SK-N-SH treated with all-trans-retinoic acid at 6 μM for 48 hours (cell line): ENCODE measurements around the gene UST.

Experiments
- ATAC-seq: fragments of 200-7000 bp; cut with Tn5 transposase; 3 replicates; pipeline ENCODE4 v1.9.1; 2020; ENCODE audit warnings: mild to moderate bottlenecking, moderate library complexity
- ARNTL ChIP-seq: fragments of 450-650 bp; formaldehyde crosslinking; IDR thresholded peaks from 2 replicates; pipeline ENCODE4 v1.5.0; 2020; ENCODE audit warnings: low read depth, mild to moderate bottlenecking, moderate library complexity, borderline replicate concordance
- CREB5 ChIP-seq: fragments of 250-450 bp; sonication (Bioruptor Pico); IDR thresholded peaks from 2 replicates; pipeline ENCODE4 v1.5.1; 2020; ENCODE audit warnings: low read depth, mild to moderate bottlenecking, moderate library complexity
- CSDC2 ChIP-seq: fragments of 250-450 bp; sonication (Bioruptor Pico); IDR thresholded peaks from 2 replicates; pipeline ENCODE4 v1.5.0; 2020; ENCODE audit warnings: mild to moderate bottlenecking, moderate library complexity
- CSRNP3 ChIP-seq: fragments of 250-450 bp; sonication (Bioruptor Pico); IDR thresholded peaks from 2 replicates; pipeline ENCODE4 v1.5.1; 2021; ENCODE audit warnings: mild to moderate bottlenecking, moderate library complexity
- ESRRG ChIP-seq: fragments of 250-450 bp; sonication (Bioruptor Pico); IDR thresholded peaks from 2 replicates; pipeline ENCODE4 v1.6.1; 2021; ENCODE audit warnings: mild to moderate bottlenecking
- GLIS3 ChIP-seq: fragments of 250-450 bp; sonication (Bioruptor Pico); IDR thresholded peaks from 2 replicates; pipeline ENCODE4 v1.5.0; 2020; ENCODE audit warnings: mild to moderate bottlenecking, moderate library complexity
- OSR1 ChIP-seq: fragments of 250-450 bp; sonication (Bioruptor Pico); IDR thresholded peaks from 2 replicates; pipeline ENCODE4 v1.8.0; 2022; ENCODE audit warnings: moderate library complexity, mild to moderate bottlenecking, inconsistent platforms
- PATZ1 ChIP-seq: fragments of 250-450 bp; sonication (Bioruptor Pico); IDR thresholded peaks from 2 replicates; pipeline ENCODE4 v1.8.0; 2020; ENCODE audit warnings: mild to moderate bottlenecking, moderate library complexity, borderline replicate concordance
- PPARA ChIP-seq: fragments of 250-450 bp; sonication (Bioruptor Pico); IDR thresholded peaks from 2 replicates; pipeline ENCODE4 v1.5.0; 2020; ENCODE audit warnings: mild to moderate bottlenecking, borderline replicate concordance
- SNAI2 ChIP-seq: fragments of 250-450 bp; sonication (Bioruptor Pico); IDR thresholded peaks from 2 replicates; pipeline ENCODE4 v1.5.0; 2020; ENCODE audit warnings: mild to moderate bottlenecking, moderate library complexity
- TCF4 ChIP-seq: fragments of 250-450 bp; sonication (Bioruptor Pico); IDR thresholded peaks from 2 replicates; pipeline ENCODE4 v1.8.0; 2021; ENCODE audit warnings: mild to moderate bottlenecking, moderate library complexity, borderline replicate concordance
- TOX ChIP-seq: fragments of 250-450 bp; sonication (Bioruptor Pico); IDR thresholded peaks from 2 replicates; pipeline ENCODE4 v1.8.0; 2021; ENCODE audit warnings: mild to moderate bottlenecking, moderate library complexity, borderline replicate concordance
- ZFP3 ChIP-seq: fragments of 250-450 bp; sonication (Bioruptor Pico); IDR thresholded peaks from 2 replicates; pipeline ENCODE4 v1.5.0; 2020; ENCODE audit warnings: mild to moderate bottlenecking, moderate library complexity
- ZNF565 ChIP-seq: fragments of 450-650 bp; formaldehyde crosslinking; conservative IDR thresholded peaks from 2 replicates; pipeline ENCODE4 v1.5.0; 2020; ENCODE audit warnings: low read depth, mild to moderate bottlenecking, moderate library complexity
- ZNF70 ChIP-seq: fragments of 450-650 bp; formaldehyde crosslinking; IDR thresholded peaks from 2 replicates; pipeline ENCODE4 v1.5.0; 2020; ENCODE audit warnings: mild to moderate bottlenecking, moderate library complexity
- ZNF8 ChIP-seq: fragments of 450-650 bp; formaldehyde crosslinking; IDR thresholded peaks from 2 replicates; pipeline ENCODE4 v1.5.0; 2020; ENCODE audit warnings: mild to moderate bottlenecking, moderate library complexity
- TF ChIP-seq, protein P1 (sequence below): fragments of 250-450 bp; sonication (Bioruptor Pico); IDR thresholded peaks from 2 replicates; pipeline ENCODE4 v1.5.0; 2020; ENCODE audit warnings: mild to moderate bottlenecking, moderate library complexity
- TF ChIP-seq, protein P2 (sequence below): fragments of 250-450 bp; sonication (Bioruptor Pico); IDR thresholded peaks from 2 replicates; pipeline ENCODE4 v1.8.0; 2021; ENCODE audit warnings: low read depth, mild to moderate bottlenecking, moderate library complexity, borderline replicate concordance

UST gene

DNA sequence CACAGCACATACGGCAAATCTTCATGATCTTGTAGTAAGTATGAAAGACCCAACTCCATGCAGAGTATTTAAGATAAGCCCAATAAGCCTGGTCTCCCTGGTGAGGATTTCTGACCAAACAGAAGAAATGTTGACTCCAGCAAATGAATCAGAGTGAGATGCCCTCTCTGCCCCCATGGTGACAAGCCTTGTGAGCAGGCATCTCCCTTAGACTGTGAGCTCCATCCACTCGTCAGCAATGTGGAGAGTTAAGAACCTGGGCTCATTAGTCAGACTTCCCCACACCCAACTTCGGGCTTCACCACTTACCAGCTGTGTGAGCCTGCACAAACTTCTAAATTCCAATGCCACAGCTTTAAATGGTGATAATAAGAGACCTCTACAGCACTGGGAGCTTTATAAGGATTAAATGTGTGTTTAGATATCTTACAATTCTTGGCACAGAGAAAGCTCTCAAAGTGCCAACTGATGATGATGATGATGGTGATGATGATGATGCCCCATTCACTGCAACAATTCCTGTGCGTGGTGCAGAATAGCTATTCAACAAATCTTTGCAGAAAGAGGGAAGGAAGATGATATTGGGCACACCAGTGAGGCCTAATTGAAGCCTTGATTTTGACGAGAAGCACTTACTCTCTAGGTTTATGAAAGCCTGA is 317.3 kb downstream of the UST start:
- ATAC-seq = no peak
- TF ChIP-seq ARNTL (CRISPR knock-in tag) = no peak
- no peak for TF ChIP-seq GLIS3
- no peak for TF ChIP-seq PPARA (CRISPR knock-in tag)
- no peak for TF ChIP-seq ESRRG
- TF ChIP-seq, protein P1, sequence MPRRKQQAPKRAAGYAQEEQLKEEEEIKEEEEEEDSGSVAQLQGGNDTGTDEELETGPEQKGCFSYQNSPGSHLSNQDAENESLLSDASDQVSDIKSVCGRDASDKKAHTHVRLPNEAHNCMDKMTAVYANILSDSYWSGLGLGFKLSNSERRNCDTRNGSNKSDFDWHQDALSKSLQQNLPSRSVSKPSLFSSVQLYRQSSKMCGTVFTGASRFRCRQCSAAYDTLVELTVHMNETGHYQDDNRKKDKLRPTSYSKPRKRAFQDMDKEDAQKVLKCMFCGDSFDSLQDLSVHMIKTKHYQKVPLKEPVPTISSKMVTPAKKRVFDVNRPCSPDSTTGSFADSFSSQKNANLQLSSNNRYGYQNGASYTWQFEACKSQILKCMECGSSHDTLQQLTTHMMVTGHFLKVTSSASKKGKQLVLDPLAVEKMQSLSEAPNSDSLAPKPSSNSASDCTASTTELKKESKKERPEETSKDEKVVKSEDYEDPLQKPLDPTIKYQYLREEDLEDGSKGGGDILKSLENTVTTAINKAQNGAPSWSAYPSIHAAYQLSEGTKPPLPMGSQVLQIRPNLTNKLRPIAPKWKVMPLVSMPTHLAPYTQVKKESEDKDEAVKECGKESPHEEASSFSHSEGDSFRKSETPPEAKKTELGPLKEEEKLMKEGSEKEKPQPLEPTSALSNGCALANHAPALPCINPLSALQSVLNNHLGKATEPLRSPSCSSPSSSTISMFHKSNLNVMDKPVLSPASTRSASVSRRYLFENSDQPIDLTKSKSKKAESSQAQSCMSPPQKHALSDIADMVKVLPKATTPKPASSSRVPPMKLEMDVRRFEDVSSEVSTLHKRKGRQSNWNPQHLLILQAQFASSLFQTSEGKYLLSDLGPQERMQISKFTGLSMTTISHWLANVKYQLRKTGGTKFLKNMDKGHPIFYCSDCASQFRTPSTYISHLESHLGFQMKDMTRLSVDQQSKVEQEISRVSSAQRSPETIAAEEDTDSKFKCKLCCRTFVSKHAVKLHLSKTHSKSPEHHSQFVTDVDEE (CRISPR knock-in tag) = no peak
- TF ChIP-seq ZFP3 = no peak
- no peak for TF ChIP-seq ZNF565 (CRISPR knock-in tag)
- TF ChIP-seq PATZ1 (CRISPR knock-in tag) = no peak
- no peak for TF ChIP-seq ZNF70 (CRISPR knock-in tag)
- TF ChIP-seq CREB5 = no peak
- no peak for TF ChIP-seq TOX (CRISPR knock-in tag)
- TF ChIP-seq SNAI2 (CRISPR knock-in tag) = no peak
- no peak for TF ChIP-seq TCF4 (CRISPR knock-in tag)
- no peak for TF ChIP-seq ZNF8 (CRISPR knock-in tag)
- no peak for TF ChIP-seq CSDC2 (CRISPR knock-in tag)
- TF ChIP-seq, protein P2, sequence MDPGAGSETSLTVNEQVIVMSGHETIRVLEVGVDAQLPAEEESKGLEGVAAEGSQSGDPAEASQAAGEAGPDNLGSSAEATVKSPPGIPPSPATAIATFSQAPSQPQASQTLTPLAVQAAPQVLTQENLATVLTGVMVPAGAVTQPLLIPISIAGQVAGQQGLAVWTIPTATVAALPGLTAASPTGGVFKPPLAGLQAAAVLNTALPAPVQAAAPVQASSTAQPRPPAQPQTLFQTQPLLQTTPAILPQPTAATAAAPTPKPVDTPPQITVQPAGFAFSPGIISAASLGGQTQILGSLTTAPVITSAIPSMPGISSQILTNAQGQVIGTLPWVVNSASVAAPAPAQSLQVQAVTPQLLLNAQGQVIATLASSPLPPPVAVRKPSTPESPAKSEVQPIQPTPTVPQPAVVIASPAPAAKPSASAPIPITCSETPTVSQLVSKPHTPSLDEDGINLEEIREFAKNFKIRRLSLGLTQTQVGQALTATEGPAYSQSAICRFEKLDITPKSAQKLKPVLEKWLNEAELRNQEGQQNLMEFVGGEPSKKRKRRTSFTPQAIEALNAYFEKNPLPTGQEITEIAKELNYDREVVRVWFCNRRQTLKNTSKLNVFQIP = no peak
- TF ChIP-seq, all 23 proteins: peak for 0

GRCh38 chr6:149064660-149065015 is 317.8 kb downstream of the UST start:
- no peak for ATAC-seq
- TF ChIP-seq ZNF8 (CRISPR knock-in tag) = no peak
- TF ChIP-seq CREB5 = no peak
- TF ChIP-seq CSRNP3 (CRISPR knock-in tag) = no peak
- no peak for TF ChIP-seq PPARA (CRISPR knock-in tag)

DNA sequence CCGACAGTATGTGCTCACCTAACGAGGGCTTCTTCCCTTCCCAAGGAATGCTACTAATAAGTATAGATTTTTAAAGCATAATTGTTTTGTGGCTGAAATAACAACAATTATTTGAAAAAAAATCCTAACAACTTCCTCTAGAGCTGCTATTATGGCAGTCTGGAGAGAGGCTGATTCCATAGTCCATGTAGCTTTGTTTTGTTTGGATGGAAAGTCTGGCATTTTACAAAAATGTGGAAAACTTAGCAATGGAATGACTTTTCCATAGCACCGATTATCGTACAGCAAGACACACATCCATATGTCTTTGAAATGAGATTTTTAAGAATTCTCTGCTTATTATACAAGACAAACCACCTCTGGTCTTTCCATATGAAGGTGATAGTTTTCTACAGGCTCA is 318.3 kb downstream of the UST start:
- TF ChIP-seq CSRNP3 (CRISPR knock-in tag) = no peak
- TF ChIP-seq OSR1 = no peak
- ATAC-seq = no peak
